Renal cortex interstitium (tissue), 11 donors: ENCODE results near the gene MAD1L1. TPM values are rescaled to one million over a fixed set of nuclear protein-coding genes. Genes with fewer than 3 reads are reported as not detected.
"Not testable (repeated sequence)": the region's sequence is repeated elsewhere in the genome, so short reads cannot be mapped to it uniquely, and the experiment has no call there.

Source experiments
- DNase-seq, 11 donors: peaks; one replicate each; pipeline ENCODE4 v3.0.0-alpha.2; 2013; ENCODE audit warnings: low read depth in 9 of 11, low spot score in 4 of 11; ENCODE audit errors: extremely low read depth in 1 of 11
- polyA plus RNA-seq, 3 donors: library from polyadenylated mRNA; unstranded; fragments of 120-200 nt; gene quantifications; one replicate each; pipeline ENCODE4 v1.2.1, GENCODE V29; 2013; ENCODE audit not compliant: insufficient read length in 3 of 3

Gene MAD1L1
- polyA plus RNA-seq, 3 donors: 22.6 to 28.2 (median 26.3) TPM

DNA sequence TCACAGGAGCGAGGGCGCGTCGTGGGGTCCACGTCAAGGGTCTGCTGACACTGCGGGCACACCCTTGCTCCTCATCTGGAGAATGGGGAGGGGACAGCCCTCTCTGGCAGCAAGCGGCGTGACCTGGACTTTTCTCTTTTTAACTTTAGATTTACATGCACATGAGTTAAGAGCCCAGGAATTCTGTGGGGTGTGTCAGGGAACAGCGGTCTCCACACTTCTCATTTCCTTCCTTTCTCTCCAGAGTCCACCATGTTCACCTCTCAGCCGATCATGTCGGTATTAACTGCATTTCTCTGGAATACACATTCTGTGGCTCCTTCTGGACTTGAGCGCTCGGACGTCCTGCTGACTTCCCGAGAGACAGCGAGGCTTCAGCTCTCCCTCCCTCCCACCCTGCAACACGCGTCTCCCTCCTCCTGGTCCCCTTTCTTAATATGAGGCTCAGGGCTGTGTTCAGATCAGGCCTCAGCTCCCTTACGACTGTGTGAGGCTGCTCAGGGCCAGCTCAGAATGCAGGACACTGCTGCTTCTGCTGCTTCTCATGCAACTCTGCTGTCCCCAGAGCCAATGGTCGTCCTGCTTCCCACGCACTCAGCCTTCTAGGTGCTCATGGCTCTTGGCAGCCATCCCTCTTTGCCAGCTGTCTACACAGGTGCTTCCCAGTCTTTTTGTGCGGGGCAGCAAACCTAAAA, 301.3 kb downstream of the MAD1L1 start:
- no peak for DNase-seq

DNA sequence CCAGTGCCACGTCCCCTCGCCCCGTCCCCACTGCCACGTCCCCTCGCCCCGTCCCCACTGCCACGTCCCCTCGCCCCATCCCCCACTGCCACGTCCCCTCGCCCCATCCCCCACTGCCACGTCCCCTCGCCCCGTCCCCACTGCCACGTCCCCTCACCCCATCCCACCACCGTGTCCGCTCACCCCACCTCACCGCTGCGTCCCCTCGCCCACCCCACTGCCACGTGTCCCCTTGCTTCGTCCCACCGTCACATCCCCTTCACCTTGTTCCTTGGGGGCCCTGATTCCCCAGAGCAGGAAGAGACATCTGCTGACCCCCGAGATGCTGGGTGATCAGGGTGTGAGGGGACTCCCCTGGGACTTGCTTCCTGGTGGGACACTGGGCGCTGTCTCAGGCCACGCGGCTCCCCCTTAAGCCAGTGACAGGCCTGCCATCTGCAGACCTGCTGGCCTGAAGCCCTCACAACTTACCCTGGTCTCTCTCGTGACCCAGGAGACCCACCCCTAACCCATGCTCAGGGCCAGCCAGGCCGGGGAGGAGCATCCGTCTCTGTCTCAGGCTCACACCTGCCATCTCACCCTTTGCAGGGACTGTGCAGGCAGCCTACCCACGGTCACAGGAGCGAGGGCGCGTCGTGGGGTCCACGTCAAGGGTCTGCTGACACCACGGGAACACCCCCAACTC, 302.2 kb downstream of the MAD1L1 start:
- no peak for DNase-seq

DNA sequence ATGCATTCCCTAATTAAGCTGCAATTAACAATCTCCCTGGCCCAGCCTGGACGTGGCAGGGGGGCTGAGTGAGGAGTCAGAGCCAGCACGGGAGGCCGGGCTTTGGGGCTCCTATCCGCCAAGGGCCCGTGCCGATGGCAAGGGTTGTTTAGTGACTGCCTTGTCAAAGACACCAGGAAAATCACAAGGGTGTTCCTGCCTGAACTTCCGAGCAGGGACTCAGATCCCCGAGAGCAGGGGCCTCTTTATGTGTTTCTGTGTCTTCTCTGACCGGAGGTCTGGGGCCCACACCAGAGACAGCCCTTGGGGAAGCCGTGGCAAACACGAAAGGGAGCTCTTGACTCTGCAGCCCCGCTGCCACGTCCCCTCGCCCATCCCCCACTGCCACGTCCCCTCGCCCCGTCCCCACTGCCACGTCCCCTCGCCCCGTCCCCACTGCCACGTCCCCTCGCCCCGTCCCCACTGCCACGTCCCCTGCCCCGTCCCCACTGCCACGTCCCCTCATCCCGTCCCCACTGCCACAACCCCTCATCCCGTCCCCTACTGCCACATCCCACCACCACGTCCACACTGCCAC, 303.3 kb downstream of the MAD1L1 start:
- not testable (repeated sequence) for DNase-seq

DNA sequence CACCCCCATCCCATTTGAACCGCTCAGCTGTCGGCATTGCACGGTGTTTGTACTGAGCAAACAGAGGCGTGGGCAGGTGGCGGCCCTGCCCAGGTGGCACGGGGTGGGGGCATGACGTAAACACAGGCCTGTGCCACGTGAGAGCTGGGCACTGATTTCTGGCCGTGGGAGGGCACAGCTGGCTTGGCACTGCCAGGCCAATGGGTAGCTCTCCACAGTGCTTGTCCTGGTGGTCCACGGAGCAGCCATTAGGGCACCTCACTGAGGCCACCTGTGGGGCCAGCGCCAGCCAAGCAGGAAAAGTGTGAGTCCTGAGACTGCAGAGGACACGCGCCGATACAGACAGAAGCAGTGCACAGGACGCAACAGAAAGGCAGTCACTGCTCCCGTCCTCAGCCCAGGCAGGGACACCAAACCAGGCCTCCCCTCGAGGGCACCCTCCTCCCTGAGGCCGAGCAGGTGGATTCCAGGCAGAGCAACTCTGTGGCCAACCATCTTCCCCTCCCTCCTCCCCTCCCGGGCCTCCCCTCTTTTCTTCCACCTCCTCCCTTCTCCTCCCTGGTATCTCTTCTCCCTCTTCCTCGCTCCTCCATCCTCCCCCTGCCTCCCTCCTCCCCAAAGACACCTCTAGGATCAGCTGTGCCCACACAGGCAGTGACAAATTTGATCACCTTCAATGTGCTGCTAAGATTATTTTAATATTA, 303.9 kb downstream of the MAD1L1 start:
- DNase-seq: no peak

DNA sequence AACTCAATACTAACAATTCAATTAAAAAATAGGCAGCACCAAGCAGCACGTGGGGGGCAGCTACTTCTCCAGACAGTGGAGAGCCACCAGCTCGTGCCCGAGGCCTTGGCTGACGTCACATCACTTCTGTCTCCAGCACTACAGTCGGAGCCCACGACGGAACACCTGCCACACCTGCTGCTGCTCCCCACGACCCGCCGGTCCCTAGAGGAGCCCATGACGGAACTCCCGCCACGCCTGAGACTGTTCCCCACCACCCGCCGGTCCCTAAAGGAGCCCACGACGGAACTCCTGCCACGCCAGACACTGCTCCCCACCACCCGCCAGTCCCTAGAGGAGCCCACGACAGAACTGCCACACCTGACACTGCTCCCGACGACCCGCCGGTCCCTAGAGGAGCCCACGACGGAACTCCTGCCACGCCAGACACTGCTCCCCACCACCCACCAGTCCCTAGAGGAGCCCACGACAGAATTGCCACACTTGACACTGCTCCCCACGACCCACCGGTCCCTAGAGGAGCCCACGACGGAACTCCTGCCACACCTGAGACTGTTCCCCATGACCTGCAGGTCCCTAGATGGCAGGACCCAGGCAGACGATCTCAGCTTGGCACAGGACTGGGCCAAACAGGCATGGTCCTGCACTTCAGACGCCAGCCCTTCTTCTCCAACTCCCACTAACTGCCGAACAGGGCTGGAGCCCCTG, 304.7 kb downstream of the MAD1L1 start:
- DNase-seq: no peak

DNA sequence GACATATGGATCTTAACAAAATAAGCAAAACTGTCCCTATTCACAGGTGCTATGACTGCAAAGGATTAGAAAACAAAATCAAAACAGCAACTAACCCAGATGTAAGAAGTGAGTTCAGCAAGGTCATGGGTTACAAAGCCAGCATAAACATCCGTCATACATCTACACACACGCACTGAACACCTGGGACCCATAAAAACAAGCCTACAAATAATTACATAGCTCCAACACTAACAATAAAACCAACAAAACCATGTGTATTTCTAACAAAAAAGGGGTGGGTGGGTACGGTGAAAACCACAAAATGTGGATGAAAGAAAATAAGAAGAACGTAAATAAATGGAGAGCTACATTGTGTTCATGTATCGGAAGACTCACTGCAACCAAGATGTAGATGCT, 305.8 kb downstream of the MAD1L1 start:
- no peak for DNase-seq

DNA sequence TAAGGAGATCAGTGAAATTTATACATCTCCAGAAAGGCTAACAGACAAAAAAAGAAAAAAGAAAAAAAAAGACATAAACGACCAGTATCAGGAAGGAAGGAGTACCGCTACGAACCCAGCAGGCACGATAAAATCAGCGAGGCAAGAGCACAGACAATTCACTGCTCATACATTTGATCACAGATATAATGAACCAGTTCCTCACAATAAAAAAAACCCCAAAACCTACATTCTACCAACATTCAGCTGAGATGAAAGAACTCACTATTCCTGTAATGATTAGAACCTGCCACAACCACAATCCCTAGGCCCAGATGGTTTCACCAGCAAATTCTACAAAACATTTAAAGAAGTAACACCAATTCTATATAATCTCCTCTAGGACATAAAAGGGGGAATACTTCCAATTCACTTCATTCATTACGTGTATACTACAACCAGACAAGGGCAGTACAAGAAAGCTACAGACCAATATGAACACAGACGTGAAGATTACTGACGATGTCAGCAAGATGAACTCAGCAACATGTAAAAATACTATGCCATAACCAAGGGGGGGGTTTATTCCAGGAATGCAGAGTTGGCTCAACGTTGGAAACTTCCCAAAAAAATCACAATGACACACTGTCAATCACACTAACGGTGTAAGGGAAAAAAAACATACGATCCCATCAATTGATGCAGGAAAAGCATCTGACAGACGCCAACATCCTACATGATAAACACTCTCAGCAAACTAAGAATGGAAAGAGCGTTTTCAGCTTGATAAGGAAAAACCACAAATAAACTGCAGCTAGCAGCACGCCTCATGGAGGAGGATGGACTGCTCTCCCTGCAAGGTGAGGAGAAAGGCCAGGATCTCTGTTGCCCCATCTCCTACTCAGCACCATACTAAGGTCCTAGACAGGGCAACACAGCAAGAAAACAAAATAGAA, 306.5 kb downstream of the MAD1L1 start:
- no peak for DNase-seq

DNA sequence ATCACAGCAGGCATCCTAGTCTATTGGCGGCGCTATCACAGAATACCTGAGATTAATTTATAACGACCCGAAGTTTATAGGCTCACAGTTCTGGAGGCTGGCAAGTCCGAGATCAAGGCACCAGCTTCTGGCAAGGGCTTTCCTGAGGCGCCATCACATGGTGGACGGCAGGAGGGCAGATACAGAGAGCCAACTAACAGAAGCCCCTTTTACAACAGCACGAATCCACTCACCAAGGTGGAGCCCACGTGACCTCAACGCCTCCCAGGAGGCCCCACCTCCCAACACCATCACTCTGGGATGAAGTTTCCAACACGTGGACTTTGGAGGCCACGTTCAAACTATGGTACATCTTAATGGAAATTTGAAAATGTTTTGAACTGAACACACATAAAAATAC, 307.4 kb downstream of the MAD1L1 start:
- DNase-seq: no peak

DNA sequence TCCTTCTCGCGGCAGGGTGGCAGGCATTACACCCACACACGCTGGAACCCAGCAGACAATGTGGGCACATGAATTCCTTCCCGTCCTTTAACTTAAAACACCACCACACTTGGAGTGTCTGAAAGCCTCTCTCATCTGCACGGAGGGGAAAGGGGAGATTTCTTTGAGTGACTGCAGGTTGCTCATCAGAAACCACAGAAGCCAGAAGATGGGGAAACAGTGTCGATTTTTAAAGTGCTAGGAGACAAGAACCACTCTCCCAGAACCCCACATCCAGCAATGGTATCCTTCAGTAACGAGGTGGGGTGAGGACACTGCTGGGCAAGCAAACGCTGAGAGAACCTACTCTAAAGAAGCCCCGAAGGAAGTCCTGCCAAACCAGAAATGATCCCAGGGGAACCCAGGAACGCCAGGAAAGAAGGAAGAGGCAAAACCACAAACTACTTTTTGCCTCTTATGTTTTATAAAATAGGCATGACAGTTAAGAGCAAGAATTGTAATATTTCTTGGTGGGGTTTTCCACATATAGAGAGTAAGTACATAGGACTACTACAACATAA, 308.4 kb downstream of the MAD1L1 start:
- DNase-seq: no peak

DNA sequence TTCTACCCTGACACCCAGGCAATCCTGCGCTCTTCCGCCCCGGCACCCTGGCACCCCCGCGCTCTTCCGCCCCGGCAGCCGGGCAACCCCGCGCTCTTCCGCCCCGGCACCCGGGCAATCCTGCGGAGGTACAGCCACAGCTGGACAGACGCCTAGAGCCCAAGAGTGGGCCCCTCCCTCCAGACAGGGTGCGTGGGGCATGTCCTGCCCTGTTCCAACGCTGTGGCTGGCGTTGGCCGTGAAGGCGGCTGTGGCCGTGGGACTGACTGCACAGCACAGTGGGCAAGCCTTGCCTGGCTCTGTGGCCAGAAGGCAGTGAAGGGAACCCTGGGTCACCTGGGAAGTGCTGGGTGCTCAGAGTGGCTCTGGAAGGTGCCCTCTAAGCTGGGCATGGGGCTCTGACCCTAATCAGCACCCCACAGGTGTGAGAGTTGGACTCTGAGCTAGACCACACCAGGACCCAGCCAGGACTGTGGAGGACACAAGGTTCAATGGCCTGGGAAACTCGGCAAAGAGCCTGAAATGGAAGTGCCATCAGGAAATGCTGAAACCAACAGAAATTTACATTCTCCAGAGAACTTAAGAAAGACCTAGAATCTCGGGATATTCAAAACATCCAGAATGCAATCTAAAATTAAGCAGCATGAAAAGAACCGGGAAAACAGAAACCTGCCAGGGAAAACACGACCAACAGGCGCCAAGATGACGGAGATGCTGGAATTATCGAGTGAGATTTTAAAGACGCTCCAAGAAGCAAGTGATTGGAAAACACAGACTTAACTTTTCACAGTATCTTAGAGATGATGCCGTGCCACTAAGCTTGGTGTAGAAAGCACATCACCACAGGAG, 309.1 kb downstream of the MAD1L1 start:
- DNase-seq: no peak

DNA sequence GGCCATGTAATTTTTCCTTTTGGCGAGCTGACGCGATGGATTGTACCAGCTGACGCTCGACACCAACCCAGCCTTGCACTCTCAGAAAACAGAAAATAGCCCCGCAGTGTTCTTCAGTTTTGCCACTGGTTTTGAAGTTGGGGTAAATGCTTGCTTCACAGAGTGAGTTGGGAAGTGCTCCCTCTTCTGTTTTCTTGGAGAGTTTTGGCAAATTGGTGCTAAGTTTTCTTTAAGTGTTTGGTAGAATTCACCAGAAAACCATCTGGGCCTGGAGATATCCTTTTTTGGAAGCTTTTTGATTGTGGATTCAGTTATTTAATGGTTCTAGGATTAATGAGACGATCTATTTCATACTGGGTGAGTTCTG, 309.9 kb downstream of the MAD1L1 start:
- no peak for DNase-seq

DNA sequence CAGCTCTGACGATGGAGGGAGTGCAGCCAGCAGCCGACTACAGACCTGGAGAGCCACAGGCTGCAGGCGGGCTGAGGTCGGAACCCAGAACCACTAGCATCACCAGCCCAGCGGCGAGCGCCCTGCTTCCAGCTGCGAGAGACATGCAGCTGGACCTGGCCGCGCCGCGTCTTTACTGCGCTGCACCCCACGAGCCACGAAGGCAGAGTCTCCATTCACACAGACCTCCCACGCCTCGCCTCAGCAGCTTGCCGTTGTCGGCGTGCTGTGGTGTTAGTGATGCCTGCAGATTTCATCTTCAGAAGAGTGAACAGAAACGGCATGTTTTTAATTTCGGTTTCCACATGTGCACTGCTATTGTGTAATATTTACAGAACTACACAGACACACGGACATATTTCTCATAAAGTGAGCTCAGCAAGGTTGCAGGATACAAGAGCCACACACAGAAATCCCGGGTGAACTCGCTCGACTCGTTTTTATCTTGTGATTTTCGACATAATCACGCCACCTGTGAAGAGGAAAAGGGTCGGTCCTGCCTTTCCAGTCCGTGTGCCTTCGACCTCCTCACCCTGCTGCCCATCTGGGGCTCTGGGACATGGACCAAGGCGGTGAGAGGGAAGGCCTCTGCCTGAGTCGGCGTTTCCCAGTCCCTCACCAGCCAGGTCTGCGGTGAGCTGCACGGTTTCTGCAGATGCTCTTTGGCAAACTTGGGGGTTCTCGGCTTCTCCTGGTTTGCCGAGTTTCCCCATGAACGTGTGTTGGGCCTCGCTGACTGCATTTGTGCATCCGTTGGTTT, 310.5 kb downstream of the MAD1L1 start:
- no peak for DNase-seq

DNA sequence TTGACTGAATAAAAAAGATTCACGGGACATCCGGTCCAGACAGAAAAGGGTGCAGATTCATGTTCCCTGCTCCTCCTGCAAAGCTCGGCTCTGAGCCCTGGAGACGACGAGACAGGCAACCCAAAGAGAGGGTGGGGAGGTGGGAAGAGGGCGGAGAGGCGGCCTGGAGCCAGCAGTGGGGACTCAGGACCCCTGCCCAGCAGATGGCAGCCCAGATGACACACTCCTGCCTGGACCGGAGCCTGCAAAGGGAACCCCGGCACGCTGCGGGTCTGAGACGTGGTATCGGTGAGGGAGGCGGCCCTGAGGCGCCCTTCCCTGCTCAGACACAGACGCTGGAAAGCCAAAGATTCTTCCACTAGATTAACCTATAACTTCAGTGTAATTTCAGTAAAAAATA, 311.9 kb downstream of the MAD1L1 start:
- DNase-seq: no peak

DNA sequence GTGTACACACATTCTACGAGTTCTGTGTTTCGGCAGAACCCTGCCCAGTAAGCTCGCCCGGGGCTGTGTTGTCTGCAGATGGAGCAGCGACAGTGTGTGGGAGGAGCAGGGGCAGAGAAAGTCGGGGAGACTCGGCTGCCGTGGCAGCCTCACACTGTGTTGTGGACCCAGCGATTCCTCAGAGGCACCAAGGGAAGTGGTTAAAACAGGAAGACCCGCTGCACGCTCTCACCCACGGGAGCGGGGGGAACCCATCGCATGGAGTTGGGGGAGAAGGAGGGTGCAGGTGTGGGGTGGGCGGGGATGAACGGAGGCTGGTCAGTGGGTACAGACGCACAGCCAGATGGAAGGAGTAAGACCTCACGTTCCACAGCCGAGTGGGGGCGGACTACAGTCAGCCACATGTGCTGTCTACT, 312.5 kb downstream of the MAD1L1 start:
- no peak for DNase-seq

DNA sequence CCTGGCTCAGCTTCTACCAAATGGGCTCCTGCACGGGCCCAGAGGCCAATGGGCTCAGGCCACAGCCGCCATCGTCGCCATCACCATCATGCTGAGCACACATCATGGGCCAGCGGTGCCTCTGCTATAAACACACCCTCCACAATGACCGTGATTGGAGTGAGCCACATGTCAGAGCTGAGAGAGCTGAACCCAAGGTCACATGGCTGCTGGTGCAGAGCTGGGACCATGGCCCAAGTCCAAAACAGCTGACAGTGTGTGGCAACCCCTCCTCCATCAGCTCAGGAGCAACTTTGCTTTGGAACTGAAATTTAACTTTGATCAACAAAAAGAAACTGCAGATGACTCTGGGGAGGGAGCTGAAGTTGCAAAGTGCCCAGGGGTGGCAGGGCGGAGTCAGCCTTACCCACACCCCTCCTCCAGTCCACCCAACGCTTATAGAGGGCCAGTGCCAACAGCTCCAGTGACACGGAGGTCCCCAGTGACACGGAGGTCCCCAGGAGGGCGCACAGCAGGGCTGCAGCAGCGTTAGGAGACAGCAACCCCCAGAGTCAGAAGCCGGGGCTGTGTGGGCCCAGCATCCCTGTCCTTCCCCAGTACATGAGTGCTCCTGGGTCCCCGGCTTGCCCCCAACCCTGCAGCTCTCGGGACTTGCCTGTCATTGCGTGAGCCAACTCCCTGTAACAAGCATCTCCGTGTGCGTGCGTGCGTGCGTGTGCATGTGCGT, 313.0 kb downstream of the MAD1L1 start:
- no peak for DNase-seq
